ENCODE results near the gene DUSP8. TPM values are rescaled to one million over a fixed set of nuclear protein-coding genes. Genes with fewer than 3 reads are reported as not detected.
"Not testable (repeated sequence)": the region's sequence is repeated elsewhere in the genome, so short reads cannot be mapped to it uniquely, and the experiment has no call there.

DUSP8 gene
- polyA plus RNA-seq, 1 of the 3 experiments (the other 2 are of a cell fraction) = 2.0 TPM

GRCh38 chr11:1608363-1608762, 36.3 kb upstream of the DUSP8 start, which contains the start of gene KRTAP5-3 (continued):
- no peak for TF ChIP-seq CTCF (IDR thresholded peaks at IDR 0.05)
- no peak for TF ChIP-seq EP300 (IDR thresholded peaks at IDR 0.05; ENCODE audit: borderline replicate concordance in 1 of 2, low read depth in 1 of 2, low read length in 1 of 2)

- not testable (repeated sequence) for H3K27ac ChIP-seq (ENCODE audit: low read depth in 2 of 2, low read length in 1 of 2); DNase-seq; H3K79me2 ChIP-seq (ENCODE audit: insufficient read depth); H3F3A ChIP-seq (replicated peaks; ENCODE audit: insufficient read depth); H3K9me2 ChIP-seq; H3K4me1 ChIP-seq (ENCODE audit: control insufficient read depth in 1 of 2, insufficient read depth in 2 of 2, low read depth in 1 of 2, low read length in 1 of 2); H4K20me1 ChIP-seq (ENCODE audit: insufficient read depth); H3K9me3 ChIP-seq; H3K9ac ChIP-seq; H2AFZ ChIP-seq (ENCODE audit: low read depth); H3K27me3 ChIP-seq (ENCODE audit: insufficient read depth); H3K36me3 ChIP-seq (replicated peaks in 1 of 2; ENCODE audit: control insufficient read depth in 1 of 2, insufficient read depth in 2 of 2, low read length in 1 of 2); H3K4me2 ChIP-seq; H3K4me3 ChIP-seq (ENCODE audit: low read depth in 2 of 2, low read length in 1 of 2)
- ChIA-PET POLR2A (interaction anchor here (0.6 kb wide), 2 partner anchors 26 to 361 kb away, joined by 3 read pairs; no protein-coding TSS in a partner anchor), CTCF (interaction anchor here (0.8 to 1.1 kb wide), 5 partner anchors 13 to 61 kb away, joined by 3 to 4 read pairs (median 4); no protein-coding TSS in a partner anchor)
- 48% methylated on average over 2 of the region's 5 CpGs for WGBS (ENCODE audit: low lambda C conversion rate)
Observed at GRCh38 chr11:1607901-1608300, 35.8 kb upstream of the DUSP8 start.

GRCh38 chr11:1607156-1607845, 35.2 kb upstream of the DUSP8 start:
- H3K36me3 ChIP-seq (replicated peaks in 1 of 2; ENCODE audit: control insufficient read depth in 1 of 2, insufficient read depth in 2 of 2, low read length in 1 of 2); H4K20me1 ChIP-seq (ENCODE audit: insufficient read depth); H3K9me2 ChIP-seq; H3K4me3 ChIP-seq (ENCODE audit: low read depth in 2 of 2, low read length in 1 of 2); H3K79me2 ChIP-seq (ENCODE audit: insufficient read depth); H2AFZ ChIP-seq (ENCODE audit: low read depth); H3K4me2 ChIP-seq; H3K4me1 ChIP-seq (ENCODE audit: control insufficient read depth in 1 of 2, insufficient read depth in 2 of 2, low read depth in 1 of 2, low read length in 1 of 2); H3K9me3 ChIP-seq; H3F3A ChIP-seq (replicated peaks; ENCODE audit: insufficient read depth); H3K27me3 ChIP-seq (ENCODE audit: insufficient read depth); DNase-seq; POLR2A ChIA-PET; H3K27ac ChIP-seq (ENCODE audit: low read depth in 2 of 2, low read length in 1 of 2); H3K9ac ChIP-seq: not testable (repeated sequence)
- 57% methylated on average over 16 of the region's 18 CpGs for WGBS (ENCODE audit: low lambda C conversion rate)
- CTCF ChIA-PET = interaction anchor here (0.8 to 1.0 kb wide), 3 partner anchors 12 to 33 kb away, joined by 3 to 4 read pairs (median 3); no protein-coding TSS in a partner anchor

GRCh38 chr11:1605923-1606322, 33.9 kb upstream of the DUSP8 start:
- H3K79me2 ChIP-seq (ENCODE audit: insufficient read depth); H3K9ac ChIP-seq; H3K9me2 ChIP-seq; H3K36me3 ChIP-seq (replicated peaks in 1 of 2; ENCODE audit: control insufficient read depth in 1 of 2, insufficient read depth in 2 of 2, low read length in 1 of 2); H4K20me1 ChIP-seq (ENCODE audit: insufficient read depth); POLR2A ChIA-PET; H3K4me2 ChIP-seq; DNase-seq; H3F3A ChIP-seq (replicated peaks; ENCODE audit: insufficient read depth); H3K27ac ChIP-seq (ENCODE audit: low read depth in 2 of 2, low read length in 1 of 2); H3K9me3 ChIP-seq; H2AFZ ChIP-seq (ENCODE audit: low read depth); H3K4me1 ChIP-seq (ENCODE audit: control insufficient read depth in 1 of 2, insufficient read depth in 2 of 2, low read depth in 1 of 2, low read length in 1 of 2); H3K4me3 ChIP-seq (ENCODE audit: low read depth in 2 of 2, low read length in 1 of 2): not testable (repeated sequence)
- H3K27me3 ChIP-seq (ENCODE audit: insufficient read depth) = peaks cover 12% of the 10 kb centered on the region; the same call in 1 of the 2 replicates
- WGBS (ENCODE audit: low lambda C conversion rate) = 62% methylated on average over 12 of the region's 13 CpGs
- CTCF ChIA-PET = interaction anchor here (1.2 to 1.6 kb wide), 5 partner anchors 10 to 544 kb away, joined by 3 to 7 read pairs (median 5); partner anchors contain the start of gene KRTAP5-5
